ENCODE results near the gene WWTR1. TPM values are rescaled to one million over a fixed set of nuclear protein-coding genes. Genes with fewer than 3 reads are reported as not detected.

Gene WWTR1
- polyA plus RNA-seq, 1 donor (not counting 4 experiments of a cell fraction or from before 2014, with no cell fraction given) = 77.3 TPM

DNA sequence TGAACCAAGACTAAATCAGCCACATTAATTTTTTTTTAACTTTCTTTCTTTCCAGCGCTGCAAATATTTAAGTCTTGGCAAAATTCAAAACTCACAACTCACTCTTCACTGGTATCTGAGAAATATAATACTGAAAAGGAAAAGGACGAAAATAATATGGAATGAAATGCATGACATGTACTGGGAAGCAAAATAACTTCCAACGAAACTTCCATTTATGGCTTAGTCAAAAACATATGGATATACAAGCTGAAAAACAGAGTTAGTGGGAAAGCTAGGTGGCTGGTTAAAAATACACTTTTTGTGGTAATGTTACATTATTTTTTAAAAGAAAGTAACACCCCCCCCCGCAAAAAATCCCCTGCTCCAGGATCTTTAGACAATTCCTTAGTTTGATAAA lies 97.2 kb downstream of the WWTR1 start:
- Histone ChIP-seq H3K36me3 (ENCODE audit: control insufficient read depth in 2 of 2, extremely low read depth in 1 of 2, insufficient read depth in 2 of 2, low read length in 2 of 2) (no peaks in the 10 kb centered on the region), H2AFZ (ENCODE audit: control insufficient read depth, low read length) (no peak overlapping the region), H3K27me3 (ENCODE audit: control insufficient read depth, extremely low read depth, insufficient read depth, low read length) (no peaks in the 10 kb centered on the region), H3K4me1 (ENCODE audit: control insufficient read depth, extremely low read depth, insufficient read depth, low read length) (peaks cover 5% of the 10 kb centered on the region), H4K20me1 (ENCODE audit: control insufficient read depth, extremely low read depth, insufficient read depth, low read length) (no peaks in the 10 kb centered on the region), H3K9me1 (ENCODE audit: control insufficient read depth, extremely low read depth, insufficient read depth, low read length) (no peaks in the 10 kb centered on the region), H3K9ac (ENCODE audit: control insufficient read depth, extremely low read depth, insufficient read depth, low read length) (no peak overlapping the region), H3K4me2 (ENCODE audit: control insufficient read depth, extremely low read depth, insufficient read depth, low read depth, low read length) (no peak overlapping the region), H3K79me2 (ENCODE audit: control insufficient read depth, insufficient read depth, low read length) (peaks cover 35% of the 10 kb centered on the region), H3K4me3 (ENCODE audit: control insufficient read depth in 2 of 3, extremely low read depth in 1 of 3, insufficient read depth in 2 of 3, low read depth in 1 of 3, low read length in 3 of 3) (no peak overlapping the region), H3K27ac (ENCODE audit: control insufficient read depth, insufficient read depth, low read length) (no peak overlapping the region), H3K9me3 (ENCODE audit: control insufficient read depth, low read depth, low read length) (no peaks in the 10 kb centered on the region)
- TF ChIP-seq CTCF (optimal IDR thresholded peaks at IDR 0.05 in 1 of 3, IDR thresholded peaks at IDR 0.05 in 1 of 3, conservative IDR thresholded peaks at IDR 0.05 in 1 of 3; ENCODE audit: extremely low read depth in 1 of 3, insufficient read depth in 2 of 3, low read length in 3 of 3) (no peak), EZH2 (IDR thresholded peaks at IDR 0.05; ENCODE audit: low read length) (no peak)
- DNase-seq (ENCODE audit: low read depth, low spot score) (no peak), FAIRE-seq (no peak)
- dilution Hi-C loops (cut with MboI; ENCODE audit: extremely low pct_ligation_motif_present, low sequenced_read_pairs) = no loop called here

DNA sequence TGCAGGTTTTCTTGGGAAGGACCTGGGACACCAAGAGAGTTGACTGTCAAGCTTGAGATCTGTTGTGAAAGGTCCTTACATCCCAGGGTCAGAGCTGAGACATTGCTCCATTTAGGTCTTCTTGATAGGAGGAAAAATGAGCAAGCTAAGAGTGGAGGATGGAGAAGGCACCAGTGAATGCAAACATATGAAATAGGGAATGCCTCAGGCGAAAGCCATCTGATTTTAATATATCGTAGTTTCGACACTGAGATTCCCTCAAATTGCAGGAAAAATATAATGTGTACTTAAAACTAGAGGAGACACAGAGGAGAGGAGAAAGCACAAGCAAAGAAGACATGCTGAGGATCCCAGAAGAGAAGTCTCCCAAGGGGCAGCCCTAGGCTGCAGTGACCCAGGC lies 97.8 kb downstream of the WWTR1 start:
- no peaks in the 10 kb centered on the region for H3K9me1 ChIP-seq (ENCODE audit: control insufficient read depth, extremely low read depth, insufficient read depth, low read length)
- H3K4me3 ChIP-seq (ENCODE audit: control insufficient read depth in 2 of 3, extremely low read depth in 1 of 3, insufficient read depth in 2 of 3, low read depth in 1 of 3, low read length in 3 of 3) = no peak overlapping the region
- no peak overlapping the region for H2AFZ ChIP-seq (ENCODE audit: control insufficient read depth, low read length)
- FAIRE-seq (no peak), DNase-seq (ENCODE audit: low read depth, low spot score) (no peak)
- H3K36me3 ChIP-seq (ENCODE audit: control insufficient read depth in 2 of 2, extremely low read depth in 1 of 2, insufficient read depth in 2 of 2, low read length in 2 of 2) = no peaks in the 10 kb centered on the region
- no peaks in the 10 kb centered on the region for H4K20me1 ChIP-seq (ENCODE audit: control insufficient read depth, extremely low read depth, insufficient read depth, low read length)
- no peak overlapping the region for H3K27ac ChIP-seq (ENCODE audit: control insufficient read depth, insufficient read depth, low read length)
- no peak overlapping the region for H3K4me2 ChIP-seq (ENCODE audit: control insufficient read depth, extremely low read depth, insufficient read depth, low read depth, low read length)
- H3K9me3 ChIP-seq (ENCODE audit: control insufficient read depth, low read depth, low read length) = no peaks in the 10 kb centered on the region
- peaks cover 11% of the 10 kb centered on the region for H3K4me1 ChIP-seq (ENCODE audit: control insufficient read depth, extremely low read depth, insufficient read depth, low read length)
- no peaks in the 10 kb centered on the region for H3K27me3 ChIP-seq (ENCODE audit: control insufficient read depth, extremely low read depth, insufficient read depth, low read length)
- dilution Hi-C loops (cut with MboI; ENCODE audit: extremely low pct_ligation_motif_present, low sequenced_read_pairs) = no loop called here
- TF ChIP-seq EZH2 (IDR thresholded peaks at IDR 0.05; ENCODE audit: low read length) = no peak
- TF ChIP-seq CTCF (optimal IDR thresholded peaks at IDR 0.05 in 1 of 3, IDR thresholded peaks at IDR 0.05 in 1 of 3, conservative IDR thresholded peaks at IDR 0.05 in 1 of 3; ENCODE audit: extremely low read depth in 1 of 3, insufficient read depth in 2 of 3, low read length in 3 of 3) = no peak
- no peak overlapping the region for H3K9ac ChIP-seq (ENCODE audit: control insufficient read depth, extremely low read depth, insufficient read depth, low read length)
- peaks cover 35% of the 10 kb centered on the region for H3K79me2 ChIP-seq (ENCODE audit: control insufficient read depth, insufficient read depth, low read length)
